SK-N-MC (cell line): ENCODE results near the gene TRPT1.

Source experiments
- EZH2 ChIP-seq: fragments of 200-600 bp; sonication (generic); IDR thresholded peaks from one replicate; pipeline ENCODE4 v1.6.1; 2017; ENCODE audit warnings: antibody characterized with exemption
- FOXP2 ChIP-seq: optimal IDR thresholded peaks from 2 replicates; pipeline ENCODE3; 2011; ENCODE audit warnings: mild to moderate bottlenecking, moderate library complexity; ENCODE audit not compliant: insufficient read depth; ENCODE audit errors: extremely low read length, control extremely low read depth
- POLR2AphosphoS5 ChIP-seq: IDR thresholded peaks from 2 replicates; pipeline ENCODE4 v1.6.1; 2012; ENCODE audit warnings: mild to moderate bottlenecking, low read depth, low read length, borderline replicate concordance

DNA sequence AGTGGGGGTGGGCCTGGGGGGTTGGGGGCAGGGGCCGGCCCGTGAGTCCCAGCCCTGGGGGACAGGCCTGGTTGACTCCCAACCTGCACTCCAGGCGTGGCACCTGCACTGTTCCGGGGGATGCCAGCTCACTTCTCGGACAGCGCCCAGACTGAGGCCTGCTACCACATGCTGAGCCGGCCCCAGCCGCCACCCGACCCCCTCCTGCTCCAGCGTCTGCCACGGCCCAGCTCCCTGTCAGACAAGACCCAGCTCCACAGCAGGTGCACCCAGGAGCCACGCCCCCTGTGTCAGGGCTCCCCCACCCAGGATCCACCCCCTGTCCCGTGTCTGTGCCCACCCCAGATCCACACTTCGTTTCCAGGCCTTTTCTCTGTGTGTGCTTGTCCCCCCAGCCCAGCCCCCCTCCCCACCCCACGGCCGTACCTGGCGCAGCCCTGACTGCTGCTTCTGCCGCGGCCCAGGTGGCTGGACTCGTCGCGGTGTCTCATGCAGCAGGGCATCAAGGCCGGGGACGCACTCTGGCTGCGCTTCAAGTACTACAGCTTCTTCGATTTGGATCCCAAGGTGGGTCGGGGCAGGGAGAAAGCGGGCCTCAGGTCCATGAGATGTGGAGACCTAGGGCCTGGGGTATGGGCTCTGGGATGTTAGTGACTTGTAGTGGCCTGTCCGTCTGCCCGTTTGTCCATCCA is 14.7 kb downstream of the TRPT1 start:
- no peak for TF ChIP-seq POLR2AphosphoS5
- TF ChIP-seq EZH2, result no peak
- no peak for TF ChIP-seq FOXP2
